Gastroesophageal sphincter (tissue), 3 donors: ENCODE results near the gene PFKM.

Experiments
- CTCF ChIP-seq, 4 experiments: fragments of 200-600 bp in 2 of 4; fragments of 450-650 bp in 2 of 4; sonication (generic) in 1 of 4; IDR thresholded peaks; one replicate each; pipeline ENCODE4 v1.5.1; 2017 to 2019; ENCODE audit warnings: antibody characterized with exemption in 4 of 4, mild to moderate bottlenecking in 2 of 4, moderate library complexity in 2 of 4
- POLR2A ChIP-seq, 2 donors: fragments of 450-650 bp; IDR thresholded peaks; one replicate each; pipeline ENCODE4 v1.6.1; 2017; ENCODE audit warnings: antibody characterized with exemption in 2 of 2, mild to moderate bottlenecking in 2 of 2, moderate library complexity in 1 of 2

DNA sequence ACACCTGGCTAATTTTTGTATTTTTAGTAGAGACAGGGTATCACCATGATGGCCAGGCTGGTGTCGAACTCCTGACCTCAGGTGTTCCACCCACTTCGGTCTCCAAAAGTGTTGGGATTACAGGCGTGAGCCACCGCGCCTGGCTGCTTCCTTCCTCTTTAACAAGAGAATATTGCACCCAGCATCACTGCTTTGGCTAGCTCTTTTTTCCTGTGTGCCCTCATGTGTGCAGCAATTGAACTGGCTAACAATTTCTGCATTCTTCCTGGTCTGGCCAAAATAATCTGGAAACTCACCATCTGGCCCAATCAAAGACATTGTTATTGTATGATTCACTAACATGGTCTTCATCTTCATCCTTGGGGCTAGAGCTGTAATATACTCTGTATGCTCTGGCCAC, 40.9 kb downstream of the PFKM start:
- no peak for TF ChIP-seq CTCF (IDR thresholded peaks at IDR 0.05)
- no peak for TF ChIP-seq POLR2A (IDR thresholded peaks at IDR 0.05)
